Measurements from ENCODE around the gene DDX1. TPM values are rescaled to one million over a fixed set of nuclear protein-coding genes. Genes with fewer than 3 reads are reported as not detected.

DDX1 gene
- total RNA-seq, 1 donor from 2014 or later = 115 TPM

DNA sequence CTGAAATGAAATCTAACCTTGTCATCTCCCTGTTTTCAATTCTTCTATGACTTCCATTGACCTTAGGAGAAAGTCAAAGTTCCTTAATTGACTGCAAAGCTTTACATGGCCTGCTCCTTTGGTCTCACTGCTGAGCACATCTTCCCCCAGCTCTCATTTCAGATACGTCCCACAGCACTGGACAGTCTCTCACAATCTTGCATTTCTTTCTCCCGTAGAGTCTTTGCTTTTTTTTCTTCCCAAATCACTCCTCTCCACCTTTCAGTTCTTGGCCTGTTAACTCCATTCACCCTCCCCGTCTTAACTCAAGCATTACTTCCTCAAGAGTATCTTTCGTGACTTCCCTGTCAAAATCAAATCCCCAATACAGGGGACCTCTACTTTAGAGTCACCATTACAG lies 67.2 kb downstream of the DDX1 start:
- Mint-ChIP-seq H3K27me3 (peaks cover 53% of the 10 kb centered on the region), H3K4me3 (ENCODE audit: low read depth) (no peak overlapping the region), H3K27ac (no peak overlapping the region), H3K9me3 (ENCODE audit: low read depth) (peaks cover 9% of the 10 kb centered on the region), H3K36me3 (ENCODE audit: insufficient read depth) (peaks cover 2% of the 10 kb centered on the region), H3K4me1 (ENCODE audit: low read depth) (peaks cover 5% of the 10 kb centered on the region)
- no peak for TF ChIP-seq CTCF (IDR thresholded peaks at IDR 0.05; ENCODE audit: unreplicated experiment)
- DNase-seq (ENCODE audit: low spot score, unreplicated experiment) = no peak

DNA sequence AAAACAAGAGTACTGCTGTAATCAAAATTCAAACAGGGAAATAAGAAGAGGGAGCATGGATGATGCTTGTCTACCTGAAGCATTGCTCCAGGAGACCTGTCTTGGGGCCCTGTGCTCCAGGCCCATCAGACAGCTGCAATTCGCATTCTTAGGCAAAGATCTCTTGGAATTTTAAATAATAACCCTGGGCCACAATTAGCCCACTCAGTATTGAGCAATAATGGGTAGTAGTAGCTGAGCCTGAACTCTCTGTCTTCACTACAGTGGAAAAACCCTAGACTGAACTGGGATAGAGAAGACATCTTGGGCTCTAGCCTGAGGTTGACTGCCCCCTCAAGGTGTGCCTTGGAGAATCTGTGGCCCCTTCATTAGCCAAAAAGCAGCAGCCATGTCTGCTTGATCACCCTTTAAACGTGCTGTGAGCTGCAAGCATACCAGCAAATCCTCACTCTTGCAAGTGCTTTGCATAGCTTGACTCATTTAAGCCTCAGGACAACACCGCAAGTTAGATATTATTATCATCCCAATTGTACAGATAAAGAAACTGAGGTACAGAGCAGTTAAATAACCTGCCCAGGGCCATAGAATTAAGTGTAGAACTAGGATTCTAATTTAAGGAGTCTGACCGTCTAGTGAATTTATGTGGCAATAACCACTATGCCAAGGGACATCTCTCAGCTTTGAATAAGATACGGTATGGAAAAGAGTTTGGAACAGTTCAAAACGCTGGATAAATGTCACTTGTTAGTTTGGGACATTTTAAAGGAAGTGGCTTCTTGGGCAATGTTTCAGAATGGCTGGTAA lies 69.0 kb downstream of the DDX1 start:
- Mint-ChIP-seq H3K36me3 (ENCODE audit: insufficient read depth) (peaks cover 4% of the 10 kb centered on the region), H3K27ac (no peak overlapping the region), H3K4me3 (ENCODE audit: low read depth) (no peak overlapping the region), H3K4me1 (ENCODE audit: low read depth) (peaks cover 11% of the 10 kb centered on the region), H3K9me3 (ENCODE audit: low read depth) (peaks cover 11% of the 10 kb centered on the region), H3K27me3 (peaks cover 46% of the 10 kb centered on the region)
- DNase-seq (ENCODE audit: low spot score, unreplicated experiment) = no peak
- no peak for TF ChIP-seq CTCF (IDR thresholded peaks at IDR 0.05; ENCODE audit: unreplicated experiment)

GRCh38 chr2:15661295-15661569 lies 69.6 kb downstream of the DDX1 start:
- TF ChIP-seq CTCF (IDR thresholded peaks at IDR 0.05; ENCODE audit: unreplicated experiment) = no peak
- Mint-ChIP-seq H3K4me1 (ENCODE audit: low read depth) (peaks cover 11% of the 10 kb centered on the region), H3K9me3 (ENCODE audit: low read depth) (peaks cover 11% of the 10 kb centered on the region), H3K36me3 (ENCODE audit: insufficient read depth) (peaks cover 4% of the 10 kb centered on the region), H3K27ac (no peak overlapping the region), H3K4me3 (ENCODE audit: low read depth) (no peak overlapping the region), H3K27me3 (peaks cover 46% of the 10 kb centered on the region)
- no peak for DNase-seq (ENCODE audit: low spot score, unreplicated experiment)

DNA sequence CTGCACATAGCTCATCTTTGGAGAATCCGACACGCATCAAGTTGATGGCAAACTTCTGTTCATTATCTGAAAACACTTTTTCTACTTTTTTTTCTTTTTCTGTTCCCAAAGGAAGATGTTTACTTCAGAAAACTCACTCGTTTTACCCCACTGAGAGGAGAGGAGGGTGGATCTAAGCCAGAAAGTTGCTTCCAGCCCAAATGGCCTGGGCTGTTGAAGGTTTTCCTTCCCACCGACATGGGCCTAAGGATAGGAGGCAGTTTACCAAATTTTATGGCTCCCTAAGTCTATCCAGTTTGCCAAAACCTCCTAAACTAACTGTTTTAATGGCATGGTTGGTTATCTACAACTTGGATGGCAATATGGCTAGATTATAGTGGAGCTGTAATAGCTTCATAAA lies 70.4 kb downstream of the DDX1 start:
- no peak for TF ChIP-seq CTCF (IDR thresholded peaks at IDR 0.05; ENCODE audit: unreplicated experiment)
- H3K4me3 Mint-ChIP-seq (ENCODE audit: low read depth) = no peak overlapping the region
- peaks cover 11% of the 10 kb centered on the region for H3K9me3 Mint-ChIP-seq (ENCODE audit: low read depth)
- H3K27ac Mint-ChIP-seq = no peak overlapping the region
- DNase-seq (ENCODE audit: low spot score, unreplicated experiment) = no peak
- peaks cover 11% of the 10 kb centered on the region for H3K4me1 Mint-ChIP-seq (ENCODE audit: low read depth)
- H3K36me3 Mint-ChIP-seq (ENCODE audit: insufficient read depth) = peaks cover 4% of the 10 kb centered on the region
- H3K27me3 Mint-ChIP-seq = peaks cover 52% of the 10 kb centered on the region

DNA sequence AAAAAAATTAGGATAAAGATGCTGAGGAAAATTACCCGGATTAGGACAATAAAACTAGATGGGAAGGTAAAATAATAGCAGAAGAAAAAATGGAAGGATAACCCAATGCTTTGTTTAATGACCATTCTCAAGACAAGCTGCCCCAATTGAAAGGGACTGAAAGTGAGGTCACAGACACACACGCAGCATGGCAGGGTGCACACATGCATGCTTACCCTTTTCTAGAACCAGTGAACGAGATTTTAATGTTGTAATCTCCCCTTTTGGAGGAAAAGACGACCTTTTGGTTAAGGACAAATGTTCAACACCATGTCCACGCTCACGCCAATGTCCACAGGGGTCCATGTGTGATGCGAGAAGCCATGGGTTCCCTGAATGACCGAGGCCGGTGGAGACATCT lies 70.9 kb downstream of the DDX1 start:
- H3K27ac Mint-ChIP-seq = no peak overlapping the region
- peaks cover 4% of the 10 kb centered on the region for H3K36me3 Mint-ChIP-seq (ENCODE audit: insufficient read depth)
- TF ChIP-seq CTCF (IDR thresholded peaks at IDR 0.05; ENCODE audit: unreplicated experiment) = no peak
- peaks cover 11% of the 10 kb centered on the region for H3K4me1 Mint-ChIP-seq (ENCODE audit: low read depth)
- DNase-seq (ENCODE audit: low spot score, unreplicated experiment) = no peak
- H3K27me3 Mint-ChIP-seq = peaks cover 58% of the 10 kb centered on the region
- no peak overlapping the region for H3K4me3 Mint-ChIP-seq (ENCODE audit: low read depth)
- peaks cover 11% of the 10 kb centered on the region for H3K9me3 Mint-ChIP-seq (ENCODE audit: low read depth)

Measured in progenitor cell of endocrine pancreas (in vitro differentiated cells).